Transverse colon (tissue), 4 donors: ENCODE data around the gene NEO1. TPM values are rescaled to one million over a fixed set of nuclear protein-coding genes. Genes with fewer than 3 reads are reported as not detected.

Experiments
- DNase-seq: peaks from one replicate; pipeline ENCODE4 v3.0.0-alpha.2; 2019
- H3K27ac ChIP-seq, 4 donors: fragments of 200-600 bp; sonication (generic); 2 replicates each; pipeline ENCODE4 v1.5.1; 2016 to 2018; ENCODE audit warnings: inconsistent platforms in 4 of 4
- H3K27me3 ChIP-seq: fragments of 200-600 bp; sonication (generic); 2 replicates; pipeline ENCODE4 v1.5.1; 2017; ENCODE audit warnings: inconsistent platforms
- H3K36me3 ChIP-seq, 4 donors: fragments of 200-600 bp; sonication (generic); 2 replicates each; pipeline ENCODE4 v1.5.1; 2017 to 2019; ENCODE audit warnings: inconsistent platforms in 4 of 4
- H3K4me1 ChIP-seq, 4 donors: fragments of 200-600 bp; sonication (generic); 2 replicates each; pipeline ENCODE4 v1.5.1; 2017 to 2020; ENCODE audit warnings: inconsistent platforms in 4 of 4
- H3K4me3 ChIP-seq, 4 donors: fragments of 200-600 bp; sonication (generic); 1 replicate in 1 of 4; 2 replicates in 3 of 4; pipeline versions ENCODE4 v1.5.1 to v1.6.1; 2017 to 2019; ENCODE audit warnings: inconsistent platforms in 4 of 4
- H3K9me3 ChIP-seq, 2 donors: fragments of 200-600 bp; sonication (generic); 2 replicates each; pipeline ENCODE4 v1.5.1; 2017 to 2019; ENCODE audit warnings: inconsistent platforms in 2 of 2
- CTCF ChIP-seq, 5 experiments: fragments of 200-600 bp in 3 of 5; fragments of 450-650 bp in 2 of 5; sonication (generic) in 3 of 5; IDR thresholded peaks; 1 replicate in 2 of 5; 2 replicates in 3 of 5; pipeline ENCODE4 v1.5.1; 2016 to 2017; ENCODE audit warnings: antibody characterized with exemption in 5 of 5, inconsistent platforms in 3 of 5, mild to moderate bottlenecking in 2 of 5, moderate library complexity in 1 of 5
- EP300 ChIP-seq: sonication (generic); formaldehyde crosslinking; IDR thresholded peaks from one replicate; pipeline ENCODE4 v1.6.1; 2017; ENCODE audit warnings: antibody characterized with exemption, low read depth
- POLR2A ChIP-seq: fragments of 450-650 bp; IDR thresholded peaks from one replicate; pipeline ENCODE4 v1.6.1; 2016; ENCODE audit warnings: antibody characterized with exemption, mild to moderate bottlenecking, moderate library complexity
- POLR2AphosphoS5 ChIP-seq, 3 donors: sonication (generic); formaldehyde crosslinking; IDR thresholded peaks; one replicate each; pipeline ENCODE4 v1.6.1; 2016; ENCODE audit warnings: antibody characterized with exemption in 3 of 3
- WGBS, 2 donors: methylation state at CpG; one replicate each; pipeline ENCODE4 v1.1.5; 2018; ENCODE audit warnings: low coverage in 1 of 2; 5-methylcytosine and 5-hydroxymethylcytosine counted together
- in situ Hi-C, 4 donors: fragments of 200-750 bp; cut with MboI; loops; one replicate each; pipeline versions ENCODE4 v1.15.0 to v1.15.1; 2017; ENCODE audit warnings: low sequenced_read_pairs in 3 of 4, low pct_ligation_motif_present in 1 of 4, low pct_unique_long_range_greater_than_20kb in 1 of 4
- intact Hi-C: fragments of 100-400 bp; cut with DNase I; formaldehyde crosslinking; loops from one replicate; pipeline ENCODE4 v1.15.1; 2023; ENCODE audit warnings: low total_unique reads
- total RNA-seq, 4 donors: library from RNA; depleted of rRNA; stranded (reverse); fragments of >200 nt; gene quantifications; one replicate each; pipeline ENCODE4 v1.1.0, GENCODE V29; 2016

The NEO1 gene
- total RNA-seq, 4 donors from 2014 or later: 100 to 188 (median 135) TPM

GRCh38 chr15:73323956-73324355 lies 271.7 kb downstream of the NEO1 start:
- 97% methylated on average over 16 of the region's 16 CpGs; no CpG with 5 or more reads in 1 of the 2 donors for WGBS, 2 donors
- in situ Hi-C loops: no loop called here

GRCh38 chr15:73324496-73325170 lies 272.4 kb downstream of the NEO1 start:
- Histone ChIP-seq H3K9me3 (no peaks in the 10 kb centered on the region), H3K27me3 (peaks cover 8% of the 10 kb centered on the region)

More at GRCh38 chr15:73323956-73324355, 271.7 kb downstream of the NEO1 start:
- no peak for DNase-seq
- H3K9me3 ChIP-seq: no peaks in the 10 kb centered on the region
- H3K4me1 ChIP-seq: no peaks in the 10 kb centered on the region
- H3K4me3 ChIP-seq: no peak overlapping the region
- peaks cover 15% of the 10 kb centered on the region for H3K27me3 ChIP-seq
- H3K36me3 ChIP-seq: no peaks in the 10 kb centered on the region
- no peak overlapping the region for H3K27ac ChIP-seq
- intact Hi-C loops: no loop called here
- TF ChIP-seq POLR2A (no peak), POLR2AphosphoS5 (IDR thresholded peaks at IDR 0.05) (no peak), EP300 (no peak), CTCF (IDR thresholded peaks at IDR 0.05) (no peak)

GRCh38 chr15:73325191-73325861 lies 273.1 kb downstream of the NEO1 start:
- no peak overlapping the region for H3K27ac ChIP-seq
- in situ Hi-C loops: no loop called here
- no peak overlapping the region for H3K4me3 ChIP-seq
- WGBS, 2 donors: 60 to 69% methylated on average over 1 to 29 of the region's 29 CpGs
- TF ChIP-seq POLR2AphosphoS5 (IDR thresholded peaks at IDR 0.05) (no peak), EP300 (no peak), POLR2A (no peak), CTCF (IDR thresholded peaks at IDR 0.05) (no peak)
- H3K9me3 ChIP-seq: no peaks in the 10 kb centered on the region
- no peaks in the 10 kb centered on the region for H3K36me3 ChIP-seq
- peaks cover under 1% of the 10 kb centered on the region for H3K27me3 ChIP-seq
- no peak for DNase-seq
- intact Hi-C loops: no loop called here
- H3K4me1 ChIP-seq: no peaks in the 10 kb centered on the region

More at GRCh38 chr15:73324496-73325170, 272.4 kb downstream of the NEO1 start:
- TF ChIP-seq POLR2A (no peak), POLR2AphosphoS5 (IDR thresholded peaks at IDR 0.05) (no peak), CTCF (IDR thresholded peaks at IDR 0.05) (no peak), EP300 (no peak)
- no peak overlapping the region for H3K27ac ChIP-seq
- intact Hi-C loops (no loop called here), in situ Hi-C loops (no loop called here)
- no peaks in the 10 kb centered on the region for H3K4me1 ChIP-seq
- no peak for DNase-seq
- no peaks in the 10 kb centered on the region for H3K36me3 ChIP-seq
- no peak overlapping the region for H3K4me3 ChIP-seq
- WGBS, 2 donors: 92% methylated on average over 16 of the region's 16 CpGs; no CpG with 5 or more reads in 1 of the 2 donors

- in situ Hi-C loops: no loop called here
- intact Hi-C loops: no loop called here
- H3K27me3 ChIP-seq: no peaks in the 10 kb centered on the region
- H3K4me3 ChIP-seq: no peak overlapping the region
- no peak overlapping the region for H3K27ac ChIP-seq
- 0 to 51% methylated on average over 1 to 4 of the region's 4 CpGs for WGBS, 2 donors
- TF ChIP-seq EP300 (no peak), CTCF (IDR thresholded peaks at IDR 0.05) (no peak), POLR2A (no peak), POLR2AphosphoS5 (IDR thresholded peaks at IDR 0.05) (no peak)
- H3K4me1 ChIP-seq: no peaks in the 10 kb centered on the region
- DNase-seq: no peak
- H3K36me3 ChIP-seq: no peaks in the 10 kb centered on the region
- H3K9me3 ChIP-seq: no peaks in the 10 kb centered on the region
Observed at GRCh38 chr15:73326157-73326556, 273.9 kb downstream of the NEO1 start.
